ENCODE data around the gene ERP27.

DNA sequence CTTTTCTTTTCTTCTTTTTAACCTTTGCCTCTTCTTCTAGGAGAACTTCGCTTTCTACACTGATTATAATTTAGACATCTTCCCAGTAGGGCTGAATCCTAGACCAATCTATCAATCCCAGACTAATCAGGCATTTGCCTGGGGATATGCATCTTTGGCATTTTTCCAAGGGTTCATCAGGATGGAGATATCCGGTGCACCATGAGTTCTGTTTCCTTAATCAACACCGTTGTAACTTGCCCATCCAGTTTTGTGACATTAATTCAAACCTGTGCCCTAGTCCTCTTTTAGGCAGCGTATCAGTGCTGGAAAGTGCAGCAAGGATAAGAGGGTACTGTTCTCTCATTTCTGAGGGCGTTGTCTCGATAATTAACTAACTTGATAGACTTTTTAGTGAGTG lies 52.1 kb downstream of the ERP27 start:
- TF ChIP-seq POLR2A (IDR thresholded peaks at IDR 0.05; ENCODE audit: extremely low read depth, insufficient read length) (no peak), MYC (IDR thresholded peaks at IDR 0.05; ENCODE audit: low read depth, low read length) (no peak)
- TF ChIP-seq, protein P1, sequence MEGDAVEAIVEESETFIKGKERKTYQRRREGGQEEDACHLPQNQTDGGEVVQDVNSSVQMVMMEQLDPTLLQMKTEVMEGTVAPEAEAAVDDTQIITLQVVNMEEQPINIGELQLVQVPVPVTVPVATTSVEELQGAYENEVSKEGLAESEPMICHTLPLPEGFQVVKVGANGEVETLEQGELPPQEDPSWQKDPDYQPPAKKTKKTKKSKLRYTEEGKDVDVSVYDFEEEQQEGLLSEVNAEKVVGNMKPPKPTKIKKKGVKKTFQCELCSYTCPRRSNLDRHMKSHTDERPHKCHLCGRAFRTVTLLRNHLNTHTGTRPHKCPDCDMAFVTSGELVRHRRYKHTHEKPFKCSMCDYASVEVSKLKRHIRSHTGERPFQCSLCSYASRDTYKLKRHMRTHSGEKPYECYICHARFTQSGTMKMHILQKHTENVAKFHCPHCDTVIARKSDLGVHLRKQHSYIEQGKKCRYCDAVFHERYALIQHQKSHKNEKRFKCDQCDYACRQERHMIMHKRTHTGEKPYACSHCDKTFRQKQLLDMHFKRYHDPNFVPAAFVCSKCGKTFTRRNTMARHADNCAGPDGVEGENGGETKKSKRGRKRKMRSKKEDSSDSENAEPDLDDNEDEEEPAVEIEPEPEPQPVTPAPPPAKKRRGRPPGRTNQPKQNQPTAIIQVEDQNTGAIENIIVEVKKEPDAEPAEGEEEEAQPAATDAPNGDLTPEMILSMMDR (IDR thresholded peaks at IDR 0.05; ENCODE audit: low read depth, low read length): no peak
- TF ChIP-seq, protein P2, sequence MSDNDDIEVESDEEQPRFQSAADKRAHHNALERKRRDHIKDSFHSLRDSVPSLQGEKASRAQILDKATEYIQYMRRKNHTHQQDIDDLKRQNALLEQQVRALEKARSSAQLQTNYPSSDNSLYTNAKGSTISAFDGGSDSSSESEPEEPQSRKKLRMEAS (IDR thresholded peaks at IDR 0.05; ENCODE audit: low read depth, low read length): no peak
